ENCODE data around the gene ZDHHC14. TPM values are rescaled to one million over a fixed set of nuclear protein-coding genes. Genes with fewer than 3 reads are reported as not detected.

ZDHHC14 gene
- total RNA-seq, 2 donors from 2014 or later, result 53.3 to 66.2 TPM

GRCh38 chr6:157657754-157658153, 276.8 kb downstream of the ZDHHC14 start:
- TF ChIP-seq POLR2A (IDR thresholded peaks at IDR 0.05) (no peak), POLR2AphosphoS5 (IDR thresholded peaks at IDR 0.05) (no peak), CTCF (IDR thresholded peaks at IDR 0.05) (no peak)
- Histone ChIP-seq H3K36me3 (no peaks in the 10 kb centered on the region), H3K4me3 (no peak overlapping the region), H3K27ac (no peak overlapping the region), H3K9me3 (no peaks in the 10 kb centered on the region), H3K4me1 (replicated peaks) (no peaks in the 10 kb centered on the region), H3K27me3 (replicated peaks; ENCODE audit: insufficient read depth) (no peaks in the 10 kb centered on the region)
- no peak for DNase-seq (ENCODE audit: low spot score)
- intact Hi-C loops (cut with DNase I), result no loop called here
- WGBS, result 94% methylated on average over 5 of the region's 5 CpGs

GRCh38 chr6:157658301-157658700, 277.3 kb downstream of the ZDHHC14 start:
- TF ChIP-seq POLR2AphosphoS5 (IDR thresholded peaks at IDR 0.05) (no peak), POLR2A (IDR thresholded peaks at IDR 0.05) (no peak), CTCF (IDR thresholded peaks at IDR 0.05) (no peak)

GRCh38 chr6:157659536-157660271, 278.7 kb downstream of the ZDHHC14 start:
- intact Hi-C loops (cut with DNase I), result loop anchor here (10.0 kb wide), 1 partner anchor 215 kb away; no protein-coding TSS in a partner anchor
- no peak overlapping the region for H3K27ac ChIP-seq
- 46% methylated on average over 19 of the region's 19 CpGs for WGBS
- H3K27me3 ChIP-seq (replicated peaks; ENCODE audit: insufficient read depth), result no peaks in the 10 kb centered on the region
- no peak overlapping the region for H3K4me3 ChIP-seq
- DNase-seq (ENCODE audit: low spot score), result no peak
- H3K9me3 ChIP-seq, result no peaks in the 10 kb centered on the region
- TF ChIP-seq POLR2AphosphoS5 (IDR thresholded peaks at IDR 0.05), result no peak
- TF ChIP-seq POLR2A (IDR thresholded peaks at IDR 0.05), result no peak
- TF ChIP-seq CTCF (IDR thresholded peaks at IDR 0.05), result no peak
- no peaks in the 10 kb centered on the region for H3K36me3 ChIP-seq
- no peaks in the 10 kb centered on the region for H3K4me1 ChIP-seq (replicated peaks)

More at GRCh38 chr6:157658301-157658700, 277.3 kb downstream of the ZDHHC14 start:
- no peaks in the 10 kb centered on the region for H3K4me1 ChIP-seq (replicated peaks)
- H3K4me3 ChIP-seq, result no peak overlapping the region
- intact Hi-C loops (cut with DNase I), result no loop called here
- no peaks in the 10 kb centered on the region for H3K9me3 ChIP-seq
- H3K36me3 ChIP-seq, result no peaks in the 10 kb centered on the region
- no peaks in the 10 kb centered on the region for H3K27me3 ChIP-seq (replicated peaks; ENCODE audit: insufficient read depth)
- H3K27ac ChIP-seq, result no peak overlapping the region
- 77% methylated on average over 4 of the region's 4 CpGs for WGBS
- DNase-seq (ENCODE audit: low spot score), result no peak

- no peak for DNase-seq (ENCODE audit: low spot score)
- intact Hi-C loops (cut with DNase I), result loop anchor here (10.0 kb wide), 1 partner anchor 214 kb away; no protein-coding TSS in a partner anchor
- no peak overlapping the region for H3K27ac ChIP-seq
- no peaks in the 10 kb centered on the region for H3K27me3 ChIP-seq (replicated peaks; ENCODE audit: insufficient read depth)
- TF ChIP-seq POLR2AphosphoS5 (IDR thresholded peaks at IDR 0.05) (no peak), POLR2A (IDR thresholded peaks at IDR 0.05) (no peak), CTCF (IDR thresholded peaks at IDR 0.05) (no peak)
- no peaks in the 10 kb centered on the region for H3K4me1 ChIP-seq (replicated peaks)
- 79% methylated on average over 5 of the region's 5 CpGs for WGBS
- no peaks in the 10 kb centered on the region for H3K36me3 ChIP-seq
- no peak overlapping the region for H3K4me3 ChIP-seq
- H3K9me3 ChIP-seq, result no peaks in the 10 kb centered on the region
These were observed 279.4 kb downstream of the ZDHHC14 start for GRCh38 chr6:157660414-157660813.

- intact Hi-C loops (cut with DNase I), result loop anchor here (10.0 kb wide), 1 partner anchor 213 kb away; no protein-coding TSS in a partner anchor
- Histone ChIP-seq H3K4me1 (replicated peaks) (no peaks in the 10 kb centered on the region), H3K27ac (no peak overlapping the region), H3K9me3 (no peaks in the 10 kb centered on the region), H3K27me3 (replicated peaks; ENCODE audit: insufficient read depth) (no peaks in the 10 kb centered on the region), H3K36me3 (no peaks in the 10 kb centered on the region), H3K4me3 (no peak overlapping the region)
- 49% methylated on average over 3 of the region's 3 CpGs for WGBS
- TF ChIP-seq CTCF (IDR thresholded peaks at IDR 0.05), result no peak
- TF ChIP-seq POLR2A (IDR thresholded peaks at IDR 0.05), result no peak
- no peak for TF ChIP-seq POLR2AphosphoS5 (IDR thresholded peaks at IDR 0.05)
- no peak for DNase-seq (ENCODE audit: low spot score)
These were observed 280.7 kb downstream of the ZDHHC14 start for GRCh38 chr6:157661652-157662051.

Data from prostate gland (tissue), 2 donors.